Measurements from ENCODE around the gene ZCWPW1.

Gene ZCWPW1

GRCh38 chr7:100407285-100408180 lies 21.0 kb downstream of the ZCWPW1 start:
- Histone ChIP-seq H4K20me1 (ENCODE audit: insufficient read depth, low read length) (no peaks in the 10 kb centered on the region), H3K27ac (ENCODE audit: low read length) (no peak overlapping the region), H3K4me3 (ENCODE audit: low read length) (no peak overlapping the region), H3K4me1 (ENCODE audit: low read length) (peaks cover 21% of the 10 kb centered on the region), H3K4me2 (ENCODE audit: low read length) (peak overlapping the region; percentile 15; the same call in 1 of the 2 replicates), H3K9me3 (ENCODE audit: insufficient read depth, low read length) (no peaks in the 10 kb centered on the region), H2AFZ (ENCODE audit: low read depth, low read length) (no peak overlapping the region), H3K27me3 (ENCODE audit: low read depth, low read length) (peaks cover 51% of the 10 kb centered on the region), H3K79me2 (ENCODE audit: low read length) (no peaks in the 10 kb centered on the region), H3K9ac (ENCODE audit: low read length) (no peak overlapping the region), H3K36me3 (replicated peaks; ENCODE audit: low read depth, low read length) (no peaks in the 10 kb centered on the region)
- peak; percentile 75 for TF ChIP-seq CTCF (IDR thresholded peaks at IDR 0.05; ENCODE audit: low read depth, low read length)
- TF ChIP-seq EZH2phosphoT487 (IDR thresholded peaks at IDR 0.05; ENCODE audit: low read depth), result no peak

DNA sequence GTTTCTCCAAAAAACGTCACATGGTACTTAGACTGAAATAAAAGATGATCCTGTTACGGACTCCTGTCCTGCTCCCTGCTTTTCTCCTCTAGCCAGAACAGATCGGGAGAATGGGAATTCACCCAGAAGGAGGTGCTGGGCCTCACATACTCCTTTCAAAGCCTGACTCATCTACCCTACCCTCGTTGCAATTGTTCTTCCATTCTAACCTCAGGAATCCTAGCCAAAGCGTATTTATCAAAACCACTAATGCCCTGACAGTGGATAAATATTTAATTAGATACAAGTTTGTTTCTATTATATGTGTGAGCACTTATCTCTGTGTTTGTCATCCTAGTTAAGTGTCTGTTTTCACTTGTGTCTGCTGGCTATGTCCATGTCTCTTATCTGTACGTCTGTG lies 21.7 kb downstream of the ZCWPW1 start:
- no peak overlapping the region for H3K27ac ChIP-seq (ENCODE audit: low read length)
- H3K36me3 ChIP-seq (replicated peaks; ENCODE audit: low read depth, low read length), result no peaks in the 10 kb centered on the region
- H2AFZ ChIP-seq (ENCODE audit: low read depth, low read length), result no peak overlapping the region
- peaks cover 21% of the 10 kb centered on the region for H3K4me1 ChIP-seq (ENCODE audit: low read length)
- no peak overlapping the region for H3K9ac ChIP-seq (ENCODE audit: low read length)
- H3K9me3 ChIP-seq (ENCODE audit: insufficient read depth, low read length), result no peaks in the 10 kb centered on the region
- H3K27me3 ChIP-seq (ENCODE audit: low read depth, low read length), result peaks cover 58% of the 10 kb centered on the region
- no peaks in the 10 kb centered on the region for H4K20me1 ChIP-seq (ENCODE audit: insufficient read depth, low read length)
- TF ChIP-seq CTCF (IDR thresholded peaks at IDR 0.05; ENCODE audit: low read depth, low read length), result no peak
- TF ChIP-seq EZH2phosphoT487 (IDR thresholded peaks at IDR 0.05; ENCODE audit: low read depth), result no peak
- no peak overlapping the region for H3K4me3 ChIP-seq (ENCODE audit: low read length)
- H3K79me2 ChIP-seq (ENCODE audit: low read length), result no peaks in the 10 kb centered on the region
- H3K4me2 ChIP-seq (ENCODE audit: low read length), result no peak overlapping the region

DNA sequence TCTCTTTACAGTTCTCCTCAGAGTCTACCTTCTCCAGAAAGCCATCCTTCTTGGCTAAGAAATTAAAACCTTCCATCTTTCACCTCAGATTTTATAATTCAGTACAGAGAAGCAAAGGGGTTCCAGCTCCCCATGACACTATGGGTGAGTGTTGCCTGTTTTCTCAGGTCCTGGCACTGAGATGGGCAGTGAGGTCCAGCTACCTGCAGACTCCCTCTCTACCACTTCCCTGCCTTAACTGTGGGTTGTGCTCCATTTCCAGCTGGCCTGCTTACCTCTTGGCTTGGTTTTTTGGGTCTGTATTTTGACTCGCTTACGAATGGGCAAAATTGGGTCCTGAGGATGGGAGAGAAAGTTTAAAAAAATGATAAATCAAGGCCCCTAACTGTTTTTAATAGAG lies 26.3 kb downstream of the ZCWPW1 start:
- Histone ChIP-seq H3K4me1 (ENCODE audit: low read length) (peaks cover 31% of the 10 kb centered on the region), H3K27ac (ENCODE audit: low read length) (no peak overlapping the region), H4K20me1 (ENCODE audit: insufficient read depth, low read length) (no peaks in the 10 kb centered on the region), H3K9me3 (ENCODE audit: insufficient read depth, low read length) (no peaks in the 10 kb centered on the region), H3K79me2 (ENCODE audit: low read length) (no peaks in the 10 kb centered on the region), H3K27me3 (ENCODE audit: low read depth, low read length) (peaks cover 64% of the 10 kb centered on the region), H3K9ac (ENCODE audit: low read length) (no peak overlapping the region), H3K4me3 (ENCODE audit: low read length) (no peak overlapping the region), H2AFZ (ENCODE audit: low read depth, low read length) (no peak overlapping the region), H3K36me3 (replicated peaks; ENCODE audit: low read depth, low read length) (no peaks in the 10 kb centered on the region), H3K4me2 (ENCODE audit: low read length) (no peak overlapping the region)
- TF ChIP-seq EZH2phosphoT487 (IDR thresholded peaks at IDR 0.05; ENCODE audit: low read depth) (no peak), CTCF (IDR thresholded peaks at IDR 0.05; ENCODE audit: low read depth, low read length) (no peak)

- Histone ChIP-seq H3K27me3 (ENCODE audit: low read depth, low read length) (peaks cover 60% of the 10 kb centered on the region), H3K36me3 (replicated peaks; ENCODE audit: low read depth, low read length) (no peaks in the 10 kb centered on the region), H4K20me1 (ENCODE audit: insufficient read depth, low read length) (no peaks in the 10 kb centered on the region), H3K4me3 (ENCODE audit: low read length) (no peak overlapping the region), H3K4me2 (ENCODE audit: low read length) (no peak overlapping the region), H3K9me3 (ENCODE audit: insufficient read depth, low read length) (no peaks in the 10 kb centered on the region), H3K4me1 (ENCODE audit: low read length) (peaks cover 32% of the 10 kb centered on the region), H3K9ac (ENCODE audit: low read length) (no peak overlapping the region), H2AFZ (ENCODE audit: low read depth, low read length) (no peak overlapping the region), H3K79me2 (ENCODE audit: low read length) (no peaks in the 10 kb centered on the region), H3K27ac (ENCODE audit: low read length) (no peak overlapping the region)
- TF ChIP-seq CTCF (IDR thresholded peaks at IDR 0.05; ENCODE audit: low read depth, low read length) (no peak), EZH2phosphoT487 (IDR thresholded peaks at IDR 0.05; ENCODE audit: low read depth) (no peak)
These were observed 26.7 kb downstream of the ZCWPW1 start for GRCh38 chr7:100401811-100402210.
